ENCODE measurements around the gene DUOX1.
A peak's percentile ranks its signal among the peaks of the same experiment; 100 is the strongest.
"Not testable (repeated sequence)": the region's sequence is repeated elsewhere in the genome, so short reads cannot be mapped to it uniquely, and the experiment has no call there.

The DUOX1 gene

GRCh38 chr15:45132844-45133560, 3.2 kb downstream of the DUOX1 start:
- H3K27ac ChIP-seq: no peak overlapping the region
- TF ChIP-seq CTCF (IDR thresholded peaks at IDR 0.05): no peak
- no peak for DNase-seq (ENCODE audit: low spot score)
- no peak overlapping the region for H3K4me3 ChIP-seq

GRCh38 chr15:45133561-45133920, 3.7 kb downstream of the DUOX1 start:
- no peak for TF ChIP-seq CTCF (IDR thresholded peaks at IDR 0.05)
- no peak for DNase-seq (ENCODE audit: low spot score)
- Histone ChIP-seq H3K4me3 (no peak overlapping the region), H3K27ac (no peak overlapping the region)

GRCh38 chr15:45134046-45134445, 4.3 kb downstream of the DUOX1 start:
- Histone ChIP-seq H3K27ac (no peak overlapping the region), H3K4me3 (no peak overlapping the region)
- DNase-seq (ENCODE audit: low spot score): no peak
- no peak for TF ChIP-seq CTCF (IDR thresholded peaks at IDR 0.05)

- H3K4me3 ChIP-seq: peak overlapping the region; percentile 51
- H3K27ac ChIP-seq: no peak overlapping the region
- no peak for TF ChIP-seq CTCF (IDR thresholded peaks at IDR 0.05)
- no peak for DNase-seq (ENCODE audit: low spot score)
Observed at GRCh38 chr15:45134682-45135604, 5.1 kb downstream of the DUOX1 start.

GRCh38 chr15:45135705-45136377, 6.0 kb downstream of the DUOX1 start:
- H3K4me3 ChIP-seq: peak overlapping the region; percentile 51
- DNase-seq (ENCODE audit: low spot score); H3K27ac ChIP-seq: not testable (repeated sequence)

GRCh38 chr15:45136378-45136764, 6.6 kb downstream of the DUOX1 start:
- Histone ChIP-seq H3K27ac (no peak overlapping the region), H3K4me3 (no peak overlapping the region)
- no peak for DNase-seq (ENCODE audit: low spot score)
- no peak for TF ChIP-seq CTCF (IDR thresholded peaks at IDR 0.05)

GRCh38 chr15:45137703-45138102, 7.9 kb downstream of the DUOX1 start:
- TF ChIP-seq CTCF (IDR thresholded peaks at IDR 0.05): no peak
- Histone ChIP-seq H3K27ac (no peak overlapping the region), H3K4me3 (no peak overlapping the region)
- no peak for DNase-seq (ENCODE audit: low spot score)

Data from coronary artery (tissue), 2 donors.